MG63 (cell line): ENCODE measurements around the gene CAMK1D. TPM values are rescaled to one million over a fixed set of nuclear protein-coding genes. Genes with fewer than 3 reads are reported as not detected.
A peak's percentile ranks its signal among the peaks of the same experiment; 100 is the strongest.

Experiments used
- DNase-seq: peaks from one replicate; pipeline ENCODE4 v3.0.0-alpha.2; 2020
- H3K27me3 ChIP-seq: fragments of 250-450 bp; sonication (Bioruptor Pico); 2 replicates; pipeline ENCODE4 v1.5.1; 2020; ENCODE audit warnings: mild to moderate bottlenecking, moderate library complexity
- H3K36me3 ChIP-seq: fragments of 250-450 bp; sonication (Bioruptor Pico); 2 replicates; pipeline ENCODE4 v1.5.1; 2020; ENCODE audit warnings: mild to moderate bottlenecking, moderate library complexity
- H3K4me3 ChIP-seq: fragments of 250-450 bp; sonication (Bioruptor Pico); 2 replicates; pipeline ENCODE4 v1.5.1; 2020; ENCODE audit warnings: mild to moderate bottlenecking, moderate library complexity
- H3K9me3 ChIP-seq: fragments of 250-450 bp; sonication (Bioruptor Pico); 2 replicates; pipeline ENCODE4 v1.5.1; 2020; ENCODE audit warnings: mild to moderate bottlenecking, moderate library complexity
- total RNA-seq: library from RNA; depleted of rRNA; stranded (reverse); fragments of >200 nt; shearing (Covaris generic); gene quantifications from 2 replicates; pipeline ENCODE4 v1.2.3, GENCODE V29; 2014; ENCODE audit warnings: low replicate concordance

CAMK1D gene
- total RNA-seq, 1 experiment from 2014 or later: 13.2 TPM

- no peaks in the 10 kb centered on the region for H3K27me3 ChIP-seq
- no peak overlapping the region for H3K4me3 ChIP-seq
- no peaks in the 10 kb centered on the region for H3K9me3 ChIP-seq
- no peak for DNase-seq
- no peaks in the 10 kb centered on the region for H3K36me3 ChIP-seq
Observed at GRCh38 chr10:12685261-12686058, 336.1 kb downstream of the CAMK1D start.

DNA sequence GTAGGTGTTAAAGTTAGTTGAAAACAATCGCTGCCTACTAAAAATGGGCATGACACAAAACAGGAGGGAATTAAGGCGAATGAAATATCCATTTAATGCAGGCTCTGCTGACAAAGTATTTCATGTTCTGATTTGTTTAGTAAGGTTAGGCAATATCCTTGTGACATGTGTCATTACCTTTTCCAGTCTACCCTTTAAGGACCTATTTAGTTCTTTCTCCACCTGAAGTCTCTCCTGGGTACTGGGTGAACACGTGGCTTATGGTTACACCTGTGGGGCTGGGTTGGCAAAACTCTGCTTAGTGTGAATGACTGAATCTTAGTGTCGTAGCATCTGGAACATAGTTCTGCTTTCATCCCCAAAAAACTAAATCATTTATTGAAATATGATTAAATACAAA lies 338.6 kb downstream of the CAMK1D start:
- DNase-seq: no peak
- Histone ChIP-seq H3K27me3 (no peaks in the 10 kb centered on the region), H3K4me3 (no peak overlapping the region), H3K9me3 (no peaks in the 10 kb centered on the region), H3K36me3 (no peaks in the 10 kb centered on the region)

GRCh38 chr10:12689893-12690292 lies 340.5 kb downstream of the CAMK1D start:
- Histone ChIP-seq H3K27me3 (no peaks in the 10 kb centered on the region), H3K9me3 (no peaks in the 10 kb centered on the region), H3K4me3 (no peak overlapping the region), H3K36me3 (no peaks in the 10 kb centered on the region)
- DNase-seq: no peak

DNA sequence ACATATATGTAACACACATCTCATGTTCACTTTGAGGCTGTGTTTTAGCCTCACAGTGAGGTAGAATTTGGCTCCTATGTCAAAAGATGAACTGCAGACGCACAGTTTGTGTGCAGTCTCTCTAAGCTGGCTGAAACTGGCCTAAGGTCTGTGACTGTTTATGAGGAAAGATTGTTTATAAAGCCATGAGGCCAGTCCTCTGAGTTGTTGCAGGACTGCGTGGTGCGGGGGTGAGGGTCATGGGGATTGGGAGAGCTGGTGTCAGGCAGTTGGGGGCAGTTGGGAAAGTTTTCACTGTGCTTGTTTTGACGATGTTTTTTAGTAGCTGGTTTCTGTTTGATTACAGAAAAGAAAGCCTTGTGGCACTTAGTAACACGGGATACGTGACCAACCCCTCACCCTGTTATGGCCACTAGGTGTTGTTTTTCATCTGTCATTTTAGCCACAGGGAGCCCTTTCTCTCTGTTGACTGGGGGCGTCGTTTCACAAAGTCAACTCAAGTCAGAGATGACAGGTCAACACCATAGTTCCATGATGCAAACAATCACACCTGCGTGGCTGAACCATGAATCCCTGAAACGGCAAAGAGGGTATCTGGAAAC lies 341.3 kb downstream of the CAMK1D start:
- H3K4me3 ChIP-seq: no peak overlapping the region
- no peaks in the 10 kb centered on the region for H3K27me3 ChIP-seq
- H3K9me3 ChIP-seq: no peaks in the 10 kb centered on the region
- H3K36me3 ChIP-seq: no peaks in the 10 kb centered on the region
- DNase-seq: no peak

GRCh38 chr10:12691596-12691995 lies 342.2 kb downstream of the CAMK1D start:
- Histone ChIP-seq H3K9me3 (no peaks in the 10 kb centered on the region), H3K27me3 (no peaks in the 10 kb centered on the region), H3K4me3 (no peak overlapping the region), H3K36me3 (no peaks in the 10 kb centered on the region)
- DNase-seq: no peak

- H3K27me3 ChIP-seq: no peaks in the 10 kb centered on the region
- H3K9me3 ChIP-seq: peaks cover 2% of the 10 kb centered on the region; the same call in 1 of the 2 replicates
- DNase-seq: no peak
- H3K4me3 ChIP-seq: no peak overlapping the region
- H3K36me3 ChIP-seq: no peaks in the 10 kb centered on the region; the same call in 1 of the 2 replicates
Observed at GRCh38 chr10:12697764-12698163, 348.4 kb downstream of the CAMK1D start.

DNA sequence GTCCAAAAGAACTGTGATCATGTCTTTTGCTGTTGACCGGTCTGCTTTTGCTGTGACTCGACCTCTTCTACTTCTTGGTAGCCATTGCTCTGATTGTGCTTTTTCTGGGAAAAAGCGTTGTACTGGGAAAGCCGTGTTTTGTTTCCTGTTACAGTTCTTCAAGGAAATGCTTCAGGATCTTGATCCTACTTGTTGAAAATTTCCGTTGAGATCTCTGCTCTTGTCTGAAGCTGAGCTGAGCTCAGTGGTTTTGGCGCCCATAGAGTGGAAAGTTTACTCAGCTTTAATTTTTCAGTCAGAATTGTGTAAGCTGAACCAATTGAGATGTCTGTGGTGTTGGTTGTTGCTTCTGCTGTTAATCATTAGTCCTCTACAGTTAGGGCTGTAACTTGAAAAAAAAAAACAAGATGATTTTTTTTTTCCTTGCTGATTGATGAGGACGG lies 349.9 kb downstream of the CAMK1D start:
- no peaks in the 10 kb centered on the region; the same call in 1 of the 2 replicates for H3K36me3 ChIP-seq
- no peak overlapping the region for H3K4me3 ChIP-seq
- peaks cover 7% of the 10 kb centered on the region for H3K9me3 ChIP-seq
- peak; percentile 26 for DNase-seq
- H3K27me3 ChIP-seq: no peaks in the 10 kb centered on the region

GRCh38 chr10:12699781-12700556 lies 350.6 kb downstream of the CAMK1D start:
- Histone ChIP-seq H3K27me3 (no peaks in the 10 kb centered on the region), H3K36me3 (no peaks in the 10 kb centered on the region; the same call in 1 of the 2 replicates), H3K4me3 (no peak overlapping the region), H3K9me3 (peaks cover 7% of the 10 kb centered on the region)
- no peak for DNase-seq

- H3K36me3 ChIP-seq: no peaks in the 10 kb centered on the region; the same call in 1 of the 2 replicates
Observed at GRCh38 chr10:12700557-12700874, 351.2 kb downstream of the CAMK1D start.

GRCh38 chr10:12701696-12702095 lies 352.3 kb downstream of the CAMK1D start:
- no peaks in the 10 kb centered on the region; the same call in 1 of the 2 replicates for H3K36me3 ChIP-seq
- H3K4me3 ChIP-seq: no peak overlapping the region
- DNase-seq: no peak
- no peaks in the 10 kb centered on the region for H3K27me3 ChIP-seq
- peaks cover 7% of the 10 kb centered on the region for H3K9me3 ChIP-seq

More at GRCh38 chr10:12700557-12700874, 351.2 kb downstream of the CAMK1D start:
- H3K4me3 ChIP-seq: no peak overlapping the region
- DNase-seq: no peak
- no peaks in the 10 kb centered on the region for H3K27me3 ChIP-seq
- H3K9me3 ChIP-seq: peaks cover 7% of the 10 kb centered on the region

- Histone ChIP-seq H3K27me3 (no peaks in the 10 kb centered on the region), H3K36me3 (no peaks in the 10 kb centered on the region; the same call in 1 of the 2 replicates), H3K4me3 (no peak overlapping the region), H3K9me3 (peaks cover 7% of the 10 kb centered on the region)
- DNase-seq: no peak
Observed at GRCh38 chr10:12702215-12702770, 352.9 kb downstream of the CAMK1D start.

- no peak for DNase-seq
- Histone ChIP-seq H3K4me3 (no peak overlapping the region), H3K9me3 (peaks cover 7% of the 10 kb centered on the region), H3K36me3 (no peaks in the 10 kb centered on the region; the same call in 1 of the 2 replicates), H3K27me3 (no peaks in the 10 kb centered on the region)
Observed at GRCh38 chr10:12703126-12703525, 353.8 kb downstream of the CAMK1D start.

- Histone ChIP-seq H3K36me3 (no peaks in the 10 kb centered on the region; the same call in 1 of the 2 replicates), H3K4me3 (no peak overlapping the region), H3K27me3 (no peaks in the 10 kb centered on the region), H3K9me3 (peaks cover 7% of the 10 kb centered on the region)
- peak; percentile 20 for DNase-seq
Observed at GRCh38 chr10:12703813-12704212, 354.5 kb downstream of the CAMK1D start.

DNA sequence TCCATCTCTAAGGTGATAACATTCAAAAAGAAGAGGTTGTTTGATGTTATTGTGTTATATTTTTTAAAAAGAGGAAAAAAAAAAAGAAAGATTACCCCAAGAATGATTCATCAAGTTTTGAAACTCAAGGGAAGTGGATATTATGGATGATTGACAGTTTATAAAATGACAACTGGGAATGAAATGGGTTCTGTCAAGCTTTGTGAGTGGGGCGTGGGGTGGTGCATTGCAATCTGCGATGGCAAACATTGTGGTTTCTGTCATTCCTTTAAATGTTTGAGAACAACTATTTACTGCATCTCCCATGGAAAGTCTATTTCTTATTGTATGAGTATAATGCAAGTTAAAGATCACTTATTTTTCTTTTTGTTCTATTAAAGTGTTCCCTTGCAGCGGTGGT lies 355.1 kb downstream of the CAMK1D start:
- Histone ChIP-seq H3K27me3 (no peaks in the 10 kb centered on the region), H3K36me3 (no peaks in the 10 kb centered on the region; the same call in 1 of the 2 replicates), H3K4me3 (no peak overlapping the region), H3K9me3 (peaks cover 7% of the 10 kb centered on the region)
- DNase-seq: no peak

GRCh38 chr10:12705943-12706342 lies 356.6 kb downstream of the CAMK1D start:
- Histone ChIP-seq H3K9me3 (peaks cover 7% of the 10 kb centered on the region), H3K27me3 (no peaks in the 10 kb centered on the region), H3K4me3 (no peak overlapping the region), H3K36me3 (no peaks in the 10 kb centered on the region)
- DNase-seq: peak; percentile 26

DNA sequence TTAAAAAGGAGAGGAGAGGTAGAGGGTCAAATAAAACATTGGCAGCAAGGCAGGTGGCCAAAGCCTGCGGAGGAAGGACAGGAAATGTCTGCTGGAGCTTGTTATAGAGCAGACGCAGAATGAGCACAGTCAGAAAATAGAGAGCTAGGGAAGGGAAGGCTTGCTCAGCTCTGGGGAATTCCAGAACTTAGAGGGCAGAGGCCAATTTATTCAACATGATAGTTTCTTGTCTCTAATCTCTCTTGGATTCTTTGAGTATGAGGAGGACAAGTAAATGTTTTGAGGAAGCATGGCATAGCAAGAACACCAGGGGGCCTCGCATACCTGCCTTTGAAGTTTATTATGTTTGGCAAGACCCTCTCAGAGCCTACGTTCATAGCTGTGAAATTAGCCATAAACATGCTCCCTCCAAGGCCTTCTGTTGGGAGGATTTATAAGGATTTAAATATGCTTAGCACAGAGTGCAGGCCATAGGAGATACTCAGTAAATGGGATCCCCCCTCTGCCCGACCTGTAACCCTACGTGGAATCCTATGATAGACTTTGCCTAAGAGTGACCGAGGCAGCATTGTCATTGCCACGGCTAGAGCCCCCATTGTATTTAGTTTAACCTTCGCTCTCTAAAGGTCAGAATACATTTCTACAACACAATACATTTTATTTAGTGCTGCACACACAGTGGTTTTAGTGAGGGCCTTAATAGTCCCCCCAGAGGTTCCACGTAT lies 358.3 kb downstream of the CAMK1D start:
- peak; percentile 89 for DNase-seq
- H3K4me3 ChIP-seq: no peak overlapping the region
- H3K9me3 ChIP-seq: peaks cover 5% of the 10 kb centered on the region
- no peaks in the 10 kb centered on the region for H3K27me3 ChIP-seq
- H3K36me3 ChIP-seq: no peaks in the 10 kb centered on the region
